Hippocampal formation (tissue), 2 donors: ENCODE data around the gene CUBN.

Experiments used
- DNase-seq, 2 donors: peaks; one replicate each; lab custom pipeline; 2025; lab: John Stamatoyannopoulos, UW

CUBN gene

GRCh38 chr10:16919121-16919982, 210.3 kb downstream of the CUBN start:
- DNase-seq, result no peak

DNA sequence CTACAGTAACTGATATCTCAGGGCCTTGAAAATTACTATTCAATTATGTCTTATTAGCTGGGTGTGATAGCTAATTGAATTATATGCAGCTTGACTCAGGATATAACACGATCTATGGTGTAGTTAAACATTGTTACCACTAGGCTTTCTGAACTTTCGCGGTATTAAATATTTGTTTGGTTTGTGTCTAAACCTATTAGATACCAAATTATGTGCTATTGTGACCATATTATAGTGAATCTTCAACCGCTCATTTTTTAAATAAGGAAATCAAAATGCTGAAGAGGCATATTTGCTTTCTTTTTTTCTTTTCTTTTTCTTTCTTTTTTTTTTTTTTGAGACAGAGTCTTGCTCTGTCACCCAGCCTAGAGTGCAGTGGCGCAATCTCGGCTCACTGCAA, 213.1 kb downstream of the CUBN start:
- no peak for DNase-seq

DNA sequence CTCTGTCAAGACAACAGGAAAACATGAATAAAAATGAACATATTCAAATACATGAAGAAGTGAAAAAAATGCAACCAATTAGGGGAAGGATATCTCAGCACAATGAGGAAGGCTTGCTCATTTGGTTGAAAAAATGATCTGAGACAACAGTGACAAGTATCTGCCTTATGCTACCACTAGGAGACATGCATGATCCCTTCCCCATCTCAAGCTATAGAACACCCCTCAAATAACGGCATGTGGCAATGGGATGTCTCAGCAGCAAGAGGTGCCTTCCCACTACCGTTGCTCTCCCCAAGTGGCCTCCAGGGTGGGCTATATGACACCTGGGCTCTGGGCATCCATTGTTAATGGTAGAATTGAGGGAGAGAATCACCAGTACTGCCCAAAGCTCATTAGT, 214.3 kb downstream of the CUBN start:
- DNase-seq, result no peak

DNA sequence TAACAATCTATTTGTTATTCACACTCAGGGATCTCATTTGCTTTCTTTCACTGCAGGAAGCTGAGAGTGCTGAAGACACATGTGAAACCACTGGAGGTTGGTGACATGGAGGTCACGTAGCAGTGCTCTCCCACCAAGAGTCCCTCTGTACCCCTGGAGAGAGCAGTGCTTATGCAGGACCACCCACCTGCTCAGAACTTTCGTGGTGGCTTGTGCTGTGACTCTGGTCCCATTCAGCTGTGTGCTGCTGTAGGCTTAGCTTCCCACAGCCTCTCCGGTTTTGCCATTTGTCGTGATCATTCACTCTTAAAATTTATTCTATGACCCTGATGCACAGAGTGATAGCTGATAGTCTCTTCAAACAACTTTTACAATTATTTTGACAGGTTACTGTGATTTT, 216.3 kb downstream of the CUBN start:
- no peak for DNase-seq

DNA sequence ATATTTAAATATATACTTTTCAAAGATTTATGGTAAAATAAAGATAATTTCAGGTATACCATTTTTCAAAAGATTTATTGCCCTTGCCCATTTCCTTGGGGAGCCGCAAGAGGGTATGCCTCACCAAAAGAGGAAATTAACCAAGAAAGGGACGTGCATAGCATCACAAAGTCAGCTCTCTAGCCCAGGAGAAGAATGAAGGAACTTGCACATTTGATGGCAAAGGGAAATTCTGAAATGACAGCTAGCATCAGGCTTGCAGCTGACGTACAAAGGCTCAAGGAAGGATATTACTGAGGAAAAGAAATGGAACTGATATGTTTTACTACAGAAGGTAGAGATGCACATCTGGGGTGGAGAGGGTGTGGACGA, 218.8 kb downstream of the CUBN start:
- DNase-seq, result no peak

DNA sequence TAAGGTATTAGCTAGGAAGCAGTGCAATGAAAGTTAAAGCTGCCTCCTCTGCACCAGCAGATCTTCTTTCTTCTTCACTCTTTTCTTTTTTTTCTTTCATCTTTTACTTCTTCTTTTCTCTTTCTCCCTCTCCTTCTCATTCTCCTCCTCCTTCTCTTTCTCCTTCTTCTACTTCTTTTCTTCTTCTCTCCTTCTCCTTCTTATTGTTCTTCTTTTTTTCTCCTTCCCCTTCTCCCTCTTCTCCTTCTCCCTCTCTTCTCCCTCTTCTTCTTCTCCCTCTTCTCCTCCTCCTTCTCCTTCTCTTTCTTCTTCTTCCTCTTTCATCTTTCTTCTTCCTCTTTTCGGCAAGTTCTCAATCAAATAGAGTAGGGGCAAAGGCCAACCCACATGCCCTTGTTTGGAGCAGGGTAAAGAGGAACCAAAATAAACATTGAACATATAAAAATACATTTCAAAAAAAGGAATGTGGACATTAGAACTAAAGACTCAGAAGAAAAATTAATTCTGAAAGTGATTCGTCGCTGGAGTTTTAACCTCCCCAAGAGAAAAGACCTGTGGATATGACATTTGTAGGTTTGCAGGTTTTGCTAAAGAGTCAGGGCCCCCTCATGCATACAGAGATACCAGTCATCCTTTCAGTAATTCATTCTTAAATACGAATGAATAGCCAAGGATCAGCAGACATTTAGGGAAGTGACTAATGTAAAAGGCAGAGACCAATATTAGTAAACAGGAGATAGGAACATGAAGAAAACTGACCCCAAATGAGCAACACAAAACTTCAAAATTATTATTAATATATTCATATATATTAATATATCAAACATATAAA, 219.4 kb downstream of the CUBN start:
- DNase-seq, result no peak

DNA sequence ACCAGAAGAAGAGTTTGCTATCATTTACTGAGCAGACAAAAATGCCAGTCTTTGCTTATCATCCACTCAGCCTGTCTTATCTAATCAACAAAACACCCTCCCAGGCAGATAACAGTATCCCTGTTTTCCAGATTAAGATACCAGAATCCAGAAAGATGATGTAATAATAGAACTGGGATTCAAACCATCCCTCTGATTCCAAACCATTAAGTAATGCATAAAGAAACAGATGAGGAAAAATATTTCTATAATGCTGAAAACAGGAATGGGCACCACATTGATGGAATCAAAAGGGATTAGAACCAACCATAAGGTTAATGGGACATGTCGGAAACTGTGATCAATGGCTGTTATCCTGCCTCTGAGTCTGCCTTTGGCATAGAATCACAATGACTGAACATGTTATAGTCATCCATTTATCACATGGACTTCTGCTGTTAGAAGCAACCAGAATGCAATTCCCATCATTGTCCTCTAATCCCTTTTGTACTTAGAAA, 220.3 kb downstream of the CUBN start:
- no peak for DNase-seq

DNA sequence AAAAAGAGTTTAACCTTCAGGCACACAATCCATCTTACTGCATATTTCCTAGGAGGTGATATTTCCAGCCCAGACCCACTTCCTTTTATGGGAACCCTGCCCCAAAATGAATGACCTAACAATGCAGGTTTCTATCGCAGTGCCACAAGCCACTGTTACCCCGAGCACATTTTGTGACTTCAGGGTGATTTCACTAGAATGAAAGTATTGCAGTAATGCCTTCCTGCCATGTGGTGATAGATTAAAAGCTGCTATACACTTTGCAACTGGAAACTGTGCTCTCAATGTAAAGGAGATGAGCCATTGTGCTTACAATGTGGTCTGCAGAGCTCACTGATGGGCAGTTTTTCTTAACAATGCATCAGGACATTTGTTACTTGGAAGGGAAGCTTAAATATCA, 221.9 kb downstream of the CUBN start:
- no peak for DNase-seq

GRCh38 chr10:16905320-16905719, 224.3 kb downstream of the CUBN start:
- no peak for DNase-seq

DNA sequence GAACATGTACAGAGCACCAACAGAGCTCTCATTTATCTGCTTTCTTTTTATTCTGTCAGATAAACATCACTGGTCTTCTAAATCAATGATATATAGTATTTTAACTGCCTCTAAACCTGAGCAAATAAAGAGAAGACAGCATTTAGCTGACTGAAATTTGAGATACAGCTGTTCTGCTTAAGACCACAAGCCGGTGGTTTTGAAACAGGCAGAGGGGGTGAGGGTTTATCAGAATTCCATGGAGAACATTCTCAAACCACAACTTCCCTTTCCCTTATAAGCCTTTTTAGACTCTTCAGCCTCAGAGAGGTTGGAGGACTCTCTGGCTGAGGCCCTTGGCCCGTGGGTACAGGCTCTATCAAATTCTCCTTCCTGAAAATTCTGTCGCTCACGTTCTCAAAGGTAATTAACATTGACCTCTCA, 225.0 kb downstream of the CUBN start:
- no peak for DNase-seq

GRCh38 chr10:16904049-16904448, 225.6 kb downstream of the CUBN start:
- DNase-seq, result no peak

GRCh38 chr10:16902606-16903005, 227.0 kb downstream of the CUBN start:
- no peak for DNase-seq

DNA sequence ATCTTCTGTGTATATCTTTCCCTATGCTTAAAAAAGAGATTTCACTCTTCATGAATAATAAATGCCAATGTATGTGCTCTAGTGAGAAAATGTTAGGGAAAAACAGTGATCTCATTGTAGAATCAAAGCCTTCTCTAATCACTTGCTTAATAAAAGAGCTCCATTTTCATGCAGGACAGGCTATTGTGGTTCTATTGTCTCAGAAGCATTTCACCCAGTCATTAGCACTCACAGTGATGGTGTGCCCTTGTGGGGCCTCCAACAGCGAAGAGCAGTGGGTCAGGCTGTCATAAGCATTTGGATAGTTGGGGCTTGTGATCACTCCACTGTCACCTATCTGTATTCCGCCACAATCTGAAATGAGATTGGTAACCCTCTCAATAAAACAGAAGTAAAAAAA, 228.5 kb downstream of the CUBN start:
- no peak for DNase-seq

- DNase-seq, result no peak
Observed at GRCh38 chr10:16896993-16897392, 232.6 kb downstream of the CUBN start.

GRCh38 chr10:16894821-16895220, 234.8 kb downstream of the CUBN start:
- no peak for DNase-seq

DNA sequence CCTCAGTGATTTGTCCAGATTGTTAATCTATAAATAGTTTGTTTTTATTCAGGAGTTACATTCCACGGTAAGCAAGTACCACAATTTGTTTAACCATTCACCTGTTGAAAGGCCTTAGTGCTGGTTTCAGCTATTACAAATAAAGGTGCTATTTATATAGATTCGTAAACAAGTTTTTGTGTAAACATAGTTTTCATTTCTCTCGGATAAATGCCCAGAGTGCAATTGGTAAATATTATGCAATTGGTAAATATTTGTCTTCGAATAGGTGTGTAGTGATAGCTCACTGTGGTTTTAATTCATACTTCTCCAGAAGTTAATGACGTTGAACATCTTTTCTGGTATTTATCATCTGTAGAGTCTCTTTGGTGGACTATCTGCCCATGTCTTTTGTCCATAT, 235.9 kb downstream of the CUBN start:
- no peak for DNase-seq

- no peak for DNase-seq
Observed at GRCh38 chr10:16891375-16892313, 238.0 kb downstream of the CUBN start.

GRCh38 chr10:16890691-16891090, 238.9 kb downstream of the CUBN start:
- DNase-seq, result no peak

DNA sequence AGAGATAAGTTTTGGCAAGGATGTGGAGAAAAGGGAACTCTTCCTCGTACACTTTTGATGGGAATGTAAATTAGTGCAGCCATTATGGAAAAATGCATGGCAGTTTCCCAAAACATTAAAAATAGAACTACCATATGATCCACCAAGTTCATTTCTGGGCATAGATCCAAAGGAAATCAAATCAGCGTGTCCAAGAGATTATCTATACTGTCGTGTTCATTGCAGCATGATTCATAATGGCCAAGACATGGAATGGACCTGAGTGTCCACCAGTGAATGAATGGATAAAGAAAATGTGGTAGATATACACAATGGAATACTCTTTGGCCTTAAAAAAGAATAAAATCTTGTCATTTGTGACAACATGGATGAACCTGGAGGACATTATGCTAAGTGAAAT, 242.0 kb downstream of the CUBN start:
- DNase-seq, result no peak

DNA sequence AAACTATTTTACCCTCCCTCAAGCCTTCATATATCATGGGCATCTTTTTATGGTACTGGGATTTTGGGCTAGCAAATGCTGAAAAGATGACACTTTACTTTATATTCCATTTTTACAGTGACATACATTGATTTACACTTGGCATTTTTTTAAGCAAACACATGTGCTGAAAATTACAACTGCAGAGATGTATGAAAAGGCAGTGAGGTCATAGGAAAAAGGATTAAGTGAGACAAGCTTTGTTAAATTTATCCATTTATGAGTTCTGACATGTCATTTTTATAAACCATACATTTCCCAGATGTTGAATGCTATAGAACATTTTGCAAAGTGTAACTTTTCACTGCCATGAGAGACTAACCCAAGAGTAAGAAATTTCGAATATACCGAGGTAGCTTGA, 243.6 kb downstream of the CUBN start:
- DNase-seq, result no peak

DNA sequence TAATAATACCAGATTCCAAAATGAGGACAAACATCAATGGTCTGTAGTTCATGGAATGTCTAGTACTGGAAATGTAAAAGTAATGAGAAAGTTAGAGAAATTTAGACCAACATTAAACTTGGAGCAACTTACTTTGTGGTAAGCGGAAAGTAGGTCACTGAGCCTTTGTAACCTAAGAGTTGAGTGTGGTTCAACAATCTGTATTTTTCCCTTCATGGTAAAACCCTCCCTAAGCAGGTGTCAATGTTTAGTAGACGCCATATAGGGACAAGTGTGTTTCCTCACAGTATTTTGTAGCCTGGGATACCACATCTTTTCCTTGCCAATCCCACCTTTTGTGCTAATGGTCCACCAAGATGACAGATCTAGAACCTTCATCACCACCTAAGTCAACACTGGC, 245.1 kb downstream of the CUBN start:
- DNase-seq, result no peak

DNA sequence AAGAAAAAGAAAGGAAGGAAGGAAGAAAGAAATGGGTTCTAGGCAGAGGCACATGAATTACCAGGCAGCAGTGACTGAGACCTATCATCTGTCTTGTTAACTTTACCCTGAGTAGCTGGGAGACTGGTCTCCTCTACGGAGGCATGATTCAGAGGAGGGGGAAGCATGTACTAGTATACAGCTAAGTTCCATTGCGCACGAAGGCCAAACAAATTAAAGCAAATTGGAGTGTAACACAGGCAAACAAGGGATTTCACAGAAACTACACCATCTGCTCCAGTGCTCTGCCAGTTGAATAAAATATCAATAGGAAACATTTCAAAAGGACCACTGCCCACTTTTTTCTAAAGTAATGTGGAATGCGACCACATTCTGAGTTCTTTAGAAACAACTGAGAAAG, 246.5 kb downstream of the CUBN start:
- DNase-seq, result no peak
